Cerebellar cortex (tissue), 1 donor: ENCODE results near the gene ANO10.

Experiments
- DNase-seq: peaks from one replicate; pipeline ENCODE4 v3.0.0-alpha.2; 2015; ENCODE audit warnings: low spot score

ANO10 gene

GRCh38 chr3:43415088-43415487 is 206.7 kb downstream of the ANO10 start:
- DNase-seq = no peak

GRCh38 chr3:43413676-43414368 is 208.0 kb downstream of the ANO10 start:
- DNase-seq = no peak

GRCh38 chr3:43411429-43411828 is 210.4 kb downstream of the ANO10 start:
- DNase-seq = peak; percentile 62

GRCh38 chr3:43410592-43410991 is 211.2 kb downstream of the ANO10 start:
- no peak for DNase-seq

- DNase-seq = no peak
Measured at GRCh38 chr3:43409506-43409905, 212.3 kb downstream of the ANO10 start.

GRCh38 chr3:43406643-43407023 is 215.2 kb downstream of the ANO10 start:
- no peak for DNase-seq

GRCh38 chr3:43405888-43406642 is 215.7 kb downstream of the ANO10 start:
- DNase-seq = peak; percentile 36

GRCh38 chr3:43400781-43401730 is 220.8 kb downstream of the ANO10 start:
- no peak for DNase-seq

- no peak for DNase-seq
Measured at GRCh38 chr3:43400167-43400566, 221.6 kb downstream of the ANO10 start.

GRCh38 chr3:43399034-43399433 is 222.8 kb downstream of the ANO10 start:
- no peak for DNase-seq

GRCh38 chr3:43394041-43394554 is 227.7 kb downstream of the ANO10 start:
- DNase-seq = no peak

- DNase-seq = no peak
Measured at GRCh38 chr3:43391621-43392020, 230.2 kb downstream of the ANO10 start.

GRCh38 chr3:43390255-43390588 is 231.6 kb downstream of the ANO10 start:
- DNase-seq = no peak

- DNase-seq = no peak
Measured at GRCh38 chr3:43389388-43390254, 232.2 kb downstream of the ANO10 start.

- no peak for DNase-seq
Measured at GRCh38 chr3:43388915-43389314, 232.9 kb downstream of the ANO10 start.

- DNase-seq = no peak
Measured at GRCh38 chr3:43388175-43388574, 233.6 kb downstream of the ANO10 start.

- no peak for DNase-seq
Measured at GRCh38 chr3:43379343-43379742, 242.5 kb downstream of the ANO10 start.

- peak; percentile 49 for DNase-seq
Measured at GRCh38 chr3:43378066-43378935, 243.5 kb downstream of the ANO10 start.

- no peak for DNase-seq
Measured at GRCh38 chr3:43373560-43373928, 248.3 kb downstream of the ANO10 start.

GRCh38 chr3:43372809-43373559 is 248.8 kb downstream of the ANO10 start:
- no peak for DNase-seq
